Adrenal gland (tissue), 5 donors: ENCODE data around the gene ERC2.

ENCODE experiments used
- POLR2A ChIP-seq, 2 donors: fragments of 450-650 bp; IDR thresholded peaks; one replicate each; pipeline ENCODE4 v1.6.1; 2017; ENCODE audit warnings: antibody characterized with exemption in 2 of 2, mild to moderate bottlenecking in 2 of 2, moderate library complexity in 1 of 2
- TF ChIP-seq, protein P1 (sequence below), 6 experiments: fragments of 450-650 bp in 4 of 6; fragments of 200-600 bp in 2 of 6; sonication (generic) in 1 of 6; IDR thresholded peaks; 1 replicate in 5 of 6; 2 replicates in 1 of 6; pipeline versions ENCODE4 v1.5.1 to v1.8.0; 2016 to 2021; ENCODE audit warnings: antibody characterized with exemption in 6 of 6, mild to moderate bottlenecking in 2 of 6, moderate library complexity in 1 of 6
- donor health status: DM: no; HTN: no; CAD: no.

DNA sequence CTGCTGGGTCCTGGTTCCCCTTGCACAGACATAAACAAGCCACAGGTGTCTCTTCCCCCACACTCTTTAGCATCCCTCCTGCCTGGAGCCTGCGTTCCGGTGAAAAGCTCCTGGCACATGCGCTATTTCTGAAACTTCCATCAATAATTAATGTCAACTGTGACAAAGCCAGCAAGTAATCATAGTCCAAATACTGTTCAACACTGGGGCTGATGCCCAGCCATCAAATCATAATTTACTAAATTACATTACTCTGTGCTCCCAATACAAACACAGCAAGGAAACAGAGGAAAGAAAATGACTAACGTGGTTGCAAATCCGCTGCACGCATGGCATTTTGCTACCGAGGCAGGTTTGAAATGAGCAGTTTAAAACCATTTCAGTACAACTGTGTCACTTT, 294.7 kb downstream of the ERC2 start:
- TF ChIP-seq, protein P1, sequence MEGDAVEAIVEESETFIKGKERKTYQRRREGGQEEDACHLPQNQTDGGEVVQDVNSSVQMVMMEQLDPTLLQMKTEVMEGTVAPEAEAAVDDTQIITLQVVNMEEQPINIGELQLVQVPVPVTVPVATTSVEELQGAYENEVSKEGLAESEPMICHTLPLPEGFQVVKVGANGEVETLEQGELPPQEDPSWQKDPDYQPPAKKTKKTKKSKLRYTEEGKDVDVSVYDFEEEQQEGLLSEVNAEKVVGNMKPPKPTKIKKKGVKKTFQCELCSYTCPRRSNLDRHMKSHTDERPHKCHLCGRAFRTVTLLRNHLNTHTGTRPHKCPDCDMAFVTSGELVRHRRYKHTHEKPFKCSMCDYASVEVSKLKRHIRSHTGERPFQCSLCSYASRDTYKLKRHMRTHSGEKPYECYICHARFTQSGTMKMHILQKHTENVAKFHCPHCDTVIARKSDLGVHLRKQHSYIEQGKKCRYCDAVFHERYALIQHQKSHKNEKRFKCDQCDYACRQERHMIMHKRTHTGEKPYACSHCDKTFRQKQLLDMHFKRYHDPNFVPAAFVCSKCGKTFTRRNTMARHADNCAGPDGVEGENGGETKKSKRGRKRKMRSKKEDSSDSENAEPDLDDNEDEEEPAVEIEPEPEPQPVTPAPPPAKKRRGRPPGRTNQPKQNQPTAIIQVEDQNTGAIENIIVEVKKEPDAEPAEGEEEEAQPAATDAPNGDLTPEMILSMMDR (IDR thresholded peaks at IDR 0.05) = no peak
- TF ChIP-seq POLR2A (IDR thresholded peaks at IDR 0.05) = no peak
